Caco-2 (cell line): Measurements from ENCODE around the gene PAGR1. TPM values are rescaled to one million over a fixed set of nuclear protein-coding genes. Genes with fewer than 3 reads are reported as not detected.

Experiments
- BruUV-seq: library from RNA; stranded (reverse); fragments of 400-500 nt; replicated peaks from 2 replicates; lab custom pipeline; 2021; lab: Mats Ljungman, UMichigan
- CTCF ChIA-PET: fragments of 300-600 bp; sonication (Branson Sonifier 250); formaldehyde crosslinking; loops from one replicate; lab custom pipeline; 2022; ENCODE audit warnings: antibody characterized with exemption; lab: Charles Lee
- POLR2A ChIA-PET: fragments of 300-600 bp; sonication (Branson Sonifier 250); formaldehyde crosslinking; loops from one replicate; lab custom pipeline; 2022; ENCODE audit warnings: antibody characterized with exemption; lab: Charles Lee
- DNase-seq, 2 experiments: peaks; one replicate each; pipeline versions ENCODE4 v3.0.0 to v3.0.0-alpha.2; 2020 to 2022
- H3K27me3 ChIP-seq: replicated peaks from 2 replicates; pipeline ENCODE4 v1.6.0; 2011; ENCODE audit warnings: low read length; ENCODE audit not compliant: control insufficient read depth, insufficient read depth
- H3K36me3 ChIP-seq: 2 replicates; pipeline ENCODE4 v1.5.1; 2011; ENCODE audit warnings: low read length; ENCODE audit not compliant: control insufficient read depth, insufficient read depth
- H3K4me1 ChIP-seq: fragments of 250-450 bp; sonication (Bioruptor Pico); 2 replicates; pipeline ENCODE4 v1.5.1; 2020; ENCODE audit warnings: mild to moderate bottlenecking
- H3K4me3 ChIP-seq: 2 replicates; pipeline ENCODE4 v1.5.1; 2011; ENCODE audit warnings: low read depth, mild to moderate bottlenecking, control low read depth, low read length
- H3K9me3 ChIP-seq: fragments of 250-450 bp; sonication (Bioruptor Pico); 2 replicates; pipeline ENCODE4 v1.5.1; 2020; ENCODE audit warnings: mild to moderate bottlenecking, moderate library complexity
- H3K27ac Mint-ChIP-seq: one replicate; pipeline ENCODE4 v1.8.0; 2022; ENCODE audit warnings: mixed read lengths; ENCODE audit not compliant: unreplicated experiment
- H3K27me3 Mint-ChIP-seq: one replicate; pipeline ENCODE4 v1.8.0; 2022; ENCODE audit warnings: mixed read lengths; ENCODE audit not compliant: insufficient read depth, unreplicated experiment
- H3K36me3 Mint-ChIP-seq: one replicate; pipeline ENCODE4 v1.8.0; 2022; ENCODE audit warnings: mild to moderate bottlenecking, mixed read lengths; ENCODE audit not compliant: insufficient read depth, unreplicated experiment
- H3K4me1 Mint-ChIP-seq: one replicate; pipeline ENCODE4 v1.8.0; 2022; ENCODE audit warnings: low read depth, mixed read lengths; ENCODE audit not compliant: unreplicated experiment
- H3K4me3 Mint-ChIP-seq: one replicate; pipeline ENCODE4 v1.8.0; 2022; ENCODE audit warnings: mild to moderate bottlenecking, moderate library complexity, mixed read lengths; ENCODE audit not compliant: unreplicated experiment
- H3K9me3 Mint-ChIP-seq: one replicate; pipeline ENCODE4 v1.8.0; 2022; ENCODE audit warnings: mixed read lengths; ENCODE audit not compliant: unreplicated experiment
- intact Hi-C: fragments of 100-400 bp; cut with micrococcal nuclease; formaldehyde crosslinking; loops from one replicate; pipeline ENCODE4 v1.10.0; 2022; ENCODE audit not compliant: unreplicated experiment
- total RNA-seq: library from RNA; stranded (reverse); gene quantifications from 2 replicates; pipeline ENCODE4 v1.2.3, GENCODE V29; 2022
- TF ChIP-seq, protein P1 (sequence below), 2 experiments: fragments of 200-600 bp in 1 of 2; IDR thresholded peaks; 1 replicate in 1 of 2; 2 replicates in 1 of 2; pipeline versions ENCODE4 v1.5.1 to v1.8.0; 2011 to 2022; ENCODE audit warnings: antibody characterized with exemption in 1 of 2, control low read depth in 1 of 2, inconsistent platforms in 1 of 2, low read depth in 1 of 2, low read length in 1 of 2, mild to moderate bottlenecking in 1 of 2, moderate library complexity in 1 of 2; ENCODE audit not compliant: insufficient read depth in 1 of 2, severe bottlenecking in 1 of 2, unreplicated experiment in 1 of 2

The PAGR1 gene
- total RNA-seq, 1 experiment from 2014 or later = 33.0 TPM

DNA sequence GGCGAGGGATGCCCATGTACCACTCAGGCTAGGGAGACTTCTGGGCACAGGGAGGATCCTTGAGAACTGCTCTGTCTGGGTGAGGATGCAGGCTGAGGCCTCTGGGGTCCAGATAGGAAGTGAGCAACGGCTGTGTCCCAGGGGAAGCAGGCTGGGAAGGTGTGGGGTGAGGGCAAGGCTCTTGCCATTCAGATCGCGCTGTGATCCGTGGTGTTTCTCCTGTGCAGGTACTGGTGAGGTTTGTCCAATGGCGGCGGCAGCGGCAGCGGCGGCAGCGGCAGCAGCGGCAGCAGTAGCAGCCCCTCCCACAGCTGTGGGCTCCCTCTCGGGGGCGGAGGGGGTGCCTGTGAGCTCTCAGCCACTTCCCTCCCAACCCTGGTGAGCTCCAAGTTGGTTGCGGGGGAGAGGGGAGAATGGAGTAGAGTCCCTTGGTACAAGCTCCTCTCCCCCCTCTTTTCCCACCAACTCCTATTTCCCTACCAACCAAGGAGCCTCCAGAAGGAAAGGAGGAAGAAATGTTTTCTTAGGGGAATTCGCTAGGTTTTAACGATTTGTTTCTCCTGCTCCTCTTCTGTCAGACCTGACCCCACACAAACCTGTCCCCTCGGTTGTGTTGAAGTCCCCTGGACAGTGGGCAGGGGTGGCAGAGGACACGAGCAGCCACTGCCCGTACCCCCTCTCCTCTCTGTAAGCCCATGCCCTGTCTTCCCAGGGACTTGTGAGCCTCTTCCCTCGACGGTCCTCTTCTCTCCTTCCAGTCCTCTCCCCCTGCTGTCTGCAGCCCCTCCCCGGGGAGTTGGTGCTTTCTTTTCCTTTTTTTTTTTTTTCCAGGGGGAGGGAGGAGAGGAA, 5.9 kb upstream of the PAGR1 start:
- Mint-ChIP-seq H3K27me3 (no peaks in the 10 kb centered on the region), H3K4me3 (peak overlapping the region; percentile 94), H3K27ac (peak overlapping the region; percentile 93), H3K4me1 (peaks cover 33% of the 10 kb centered on the region), H3K9me3 (no peaks in the 10 kb centered on the region), H3K36me3 (peaks cover 64% of the 10 kb centered on the region)
- no TSS peak for BruUV-seq
- Histone ChIP-seq H3K4me1 (peaks cover 25% of the 10 kb centered on the region), H3K9me3 (no peaks in the 10 kb centered on the region), H3K27me3 (no peaks in the 10 kb centered on the region), H3K36me3 (peaks cover 7% of the 10 kb centered on the region; the same call in 1 of the 2 replicates), H3K4me3 (peak overlapping the region; percentile 10; the same call in 1 of the 2 replicates)
- intact Hi-C loops = loop anchor here (5.0 to 10.0 kb wide), 2 partner anchors 108 to 185 kb away; partner anchors contain the start of genes HIRIP3 and INO80E
- DNase-seq = no peak
- ChIA-PET POLR2A (no interaction called here), CTCF (interaction anchor here (0.5 kb wide), 1 partner anchor 135 kb away, joined by 3 read pairs; no protein-coding TSS in a partner anchor)
- TF ChIP-seq, protein P1, sequence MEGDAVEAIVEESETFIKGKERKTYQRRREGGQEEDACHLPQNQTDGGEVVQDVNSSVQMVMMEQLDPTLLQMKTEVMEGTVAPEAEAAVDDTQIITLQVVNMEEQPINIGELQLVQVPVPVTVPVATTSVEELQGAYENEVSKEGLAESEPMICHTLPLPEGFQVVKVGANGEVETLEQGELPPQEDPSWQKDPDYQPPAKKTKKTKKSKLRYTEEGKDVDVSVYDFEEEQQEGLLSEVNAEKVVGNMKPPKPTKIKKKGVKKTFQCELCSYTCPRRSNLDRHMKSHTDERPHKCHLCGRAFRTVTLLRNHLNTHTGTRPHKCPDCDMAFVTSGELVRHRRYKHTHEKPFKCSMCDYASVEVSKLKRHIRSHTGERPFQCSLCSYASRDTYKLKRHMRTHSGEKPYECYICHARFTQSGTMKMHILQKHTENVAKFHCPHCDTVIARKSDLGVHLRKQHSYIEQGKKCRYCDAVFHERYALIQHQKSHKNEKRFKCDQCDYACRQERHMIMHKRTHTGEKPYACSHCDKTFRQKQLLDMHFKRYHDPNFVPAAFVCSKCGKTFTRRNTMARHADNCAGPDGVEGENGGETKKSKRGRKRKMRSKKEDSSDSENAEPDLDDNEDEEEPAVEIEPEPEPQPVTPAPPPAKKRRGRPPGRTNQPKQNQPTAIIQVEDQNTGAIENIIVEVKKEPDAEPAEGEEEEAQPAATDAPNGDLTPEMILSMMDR (IDR thresholded peaks at IDR 0.05; ENCODE audit: insufficient read depth in 1 of 2, low read depth in 1 of 2, low read length in 1 of 2, severe bottlenecking in 1 of 2, unreplicated experiment in 1 of 2) = no peak

DNA sequence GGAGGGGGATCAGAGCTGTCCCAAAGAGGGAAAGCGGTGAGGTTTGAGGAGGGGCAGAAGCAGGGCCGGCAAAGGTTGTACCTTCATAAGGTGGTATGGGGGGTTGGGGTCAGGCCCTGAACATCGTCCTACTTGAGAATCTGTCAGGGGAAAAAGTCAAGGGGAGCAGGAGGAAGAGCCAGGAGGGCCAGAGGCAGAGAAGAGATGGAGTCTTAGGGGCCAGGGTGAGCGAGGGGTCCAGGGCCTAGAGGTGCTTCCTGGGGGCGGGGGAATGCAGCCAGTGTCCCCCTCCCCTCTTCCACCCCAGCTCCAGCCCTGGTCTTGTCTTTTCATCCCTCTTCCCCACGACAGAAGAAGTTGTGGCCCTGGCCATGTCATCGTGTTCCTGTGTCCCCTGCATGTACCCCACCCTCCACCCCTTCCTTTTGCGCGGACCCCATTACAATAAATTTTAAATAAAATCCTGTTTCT, 5.2 kb upstream of the PAGR1 start:
- TF ChIP-seq, protein P1 (IDR thresholded peaks at IDR 0.05; ENCODE audit: insufficient read depth in 1 of 2, low read depth in 1 of 2, low read length in 1 of 2, severe bottlenecking in 1 of 2, unreplicated experiment in 1 of 2) = no peak
- CTCF ChIA-PET = interaction anchor here (0.5 to 1.6 kb wide), 2 partner anchors 38 to 134 kb away, joined by 3 to 5 read pairs; no protein-coding TSS in a partner anchor
- H3K36me3 ChIP-seq = peaks cover 7% of the 10 kb centered on the region; the same call in 1 of the 2 replicates
- Mint-ChIP-seq H3K4me1 (peaks cover 37% of the 10 kb centered on the region), H3K4me3 (peak overlapping the region; percentile 94), H3K36me3 (peaks cover 59% of the 10 kb centered on the region), H3K9me3 (no peaks in the 10 kb centered on the region), H3K27ac (peak overlapping the region; percentile 93), H3K27me3 (no peaks in the 10 kb centered on the region)
- no peak for DNase-seq
- BruUV-seq = TSS peak; percentile 87
- intact Hi-C loops = loop anchor here (10.0 kb wide), 1 partner anchor 184 kb away; the partner anchor contains the start of genes HIRIP3 and INO80E
- H3K4me1 ChIP-seq = peaks cover 27% of the 10 kb centered on the region
- no peaks in the 10 kb centered on the region for H3K9me3 ChIP-seq
- H3K27me3 ChIP-seq = no peaks in the 10 kb centered on the region
- POLR2A ChIA-PET = interaction anchor here (1.0 kb wide), 1 partner anchor 163 kb away, joined by 3 read pairs; the partner anchor contains the start of gene TAOK2
- H3K4me3 ChIP-seq = peak overlapping the region; percentile 15; the same call in 1 of the 2 replicates
